PFSK-1 (cell line): Measurements from ENCODE around the gene LAD1.

Experiments used
- POLR2AphosphoS5 ChIP-seq: IDR thresholded peaks from 2 replicates; pipeline ENCODE4 v1.6.1; 2012; ENCODE audit warnings: low read depth, mild to moderate bottlenecking, control low read depth, low read length, moderate library complexity
- TAF1 ChIP-seq: IDR thresholded peaks from 2 replicates; pipeline ENCODE4 v1.6.1; 2012; ENCODE audit warnings: low read length, control low read depth, borderline replicate concordance; ENCODE audit not compliant: insufficient read depth
- TF ChIP-seq, protein P1 (sequence below), 2 experiments: IDR thresholded peaks; 2 replicates each; pipeline versions ENCODE4 v1.6.1 to v1.8.0; 2011 to 2012; ENCODE audit warnings: low read depth in 2 of 2, low read length in 2 of 2, control low read depth in 1 of 2, inconsistent platforms in 1 of 2, mild to moderate bottlenecking in 1 of 2, moderate library complexity in 1 of 2; ENCODE audit not compliant: insufficient read depth in 1 of 2

DNA sequence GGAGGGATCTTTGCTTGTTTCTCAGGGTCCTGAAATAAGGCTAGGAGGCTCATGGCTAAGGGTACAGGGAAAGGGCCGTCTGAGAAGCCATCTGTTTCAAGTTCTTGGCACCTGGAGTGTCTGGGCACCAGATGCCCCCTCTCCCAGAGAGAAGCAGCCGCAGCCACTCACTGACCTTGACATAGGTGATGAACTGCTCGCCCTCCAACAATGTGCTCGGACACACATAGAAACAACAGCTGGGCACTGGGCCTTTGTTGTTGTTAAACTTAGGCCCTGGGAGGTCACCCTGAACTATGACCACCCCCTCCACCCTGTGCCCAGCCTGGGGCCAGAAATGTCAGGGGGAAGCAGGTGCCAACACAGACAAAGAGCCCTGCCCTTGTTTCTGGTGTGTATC lies 31.7 kb upstream of the LAD1 start:
- no peak for TF ChIP-seq POLR2AphosphoS5
- TF ChIP-seq, protein P1, sequence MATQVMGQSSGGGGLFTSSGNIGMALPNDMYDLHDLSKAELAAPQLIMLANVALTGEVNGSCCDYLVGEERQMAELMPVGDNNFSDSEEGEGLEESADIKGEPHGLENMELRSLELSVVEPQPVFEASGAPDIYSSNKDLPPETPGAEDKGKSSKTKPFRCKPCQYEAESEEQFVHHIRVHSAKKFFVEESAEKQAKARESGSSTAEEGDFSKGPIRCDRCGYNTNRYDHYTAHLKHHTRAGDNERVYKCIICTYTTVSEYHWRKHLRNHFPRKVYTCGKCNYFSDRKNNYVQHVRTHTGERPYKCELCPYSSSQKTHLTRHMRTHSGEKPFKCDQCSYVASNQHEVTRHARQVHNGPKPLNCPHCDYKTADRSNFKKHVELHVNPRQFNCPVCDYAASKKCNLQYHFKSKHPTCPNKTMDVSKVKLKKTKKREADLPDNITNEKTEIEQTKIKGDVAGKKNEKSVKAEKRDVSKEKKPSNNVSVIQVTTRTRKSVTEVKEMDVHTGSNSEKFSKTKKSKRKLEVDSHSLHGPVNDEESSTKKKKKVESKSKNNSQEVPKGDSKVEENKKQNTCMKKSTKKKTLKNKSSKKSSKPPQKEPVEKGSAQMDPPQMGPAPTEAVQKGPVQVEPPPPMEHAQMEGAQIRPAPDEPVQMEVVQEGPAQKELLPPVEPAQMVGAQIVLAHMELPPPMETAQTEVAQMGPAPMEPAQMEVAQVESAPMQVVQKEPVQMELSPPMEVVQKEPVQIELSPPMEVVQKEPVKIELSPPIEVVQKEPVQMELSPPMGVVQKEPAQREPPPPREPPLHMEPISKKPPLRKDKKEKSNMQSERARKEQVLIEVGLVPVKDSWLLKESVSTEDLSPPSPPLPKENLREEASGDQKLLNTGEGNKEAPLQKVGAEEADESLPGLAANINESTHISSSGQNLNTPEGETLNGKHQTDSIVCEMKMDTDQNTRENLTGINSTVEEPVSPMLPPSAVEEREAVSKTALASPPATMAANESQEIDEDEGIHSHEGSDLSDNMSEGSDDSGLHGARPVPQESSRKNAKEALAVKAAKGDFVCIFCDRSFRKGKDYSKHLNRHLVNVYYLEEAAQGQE (IDR thresholded peaks at IDR 0.05; ENCODE audit: insufficient read depth in 1 of 2, low read depth in 2 of 2, low read length in 2 of 2): no peak
- TF ChIP-seq TAF1: no peak
